IMR-90 (cell line): ENCODE data around the gene ABCC8.

Experiments
- BHLHE40 ChIP-seq: fragments of 150-350 bp; IDR thresholded peaks from 2 replicates; pipeline ENCODE4 v1.6.1; 2016; ENCODE audit warnings: mild to moderate bottlenecking, low read depth, low read length
- CTCF ChIP-seq: conservative IDR thresholded peaks from 2 replicates; pipeline ENCODE4 v1.5.1; 2012; ENCODE audit warnings: mild to moderate bottlenecking, low read depth, low read length, improper control_type of control experiment
- MXI1 ChIP-seq: IDR thresholded peaks from 2 replicates; pipeline ENCODE4 v1.6.1; 2012; ENCODE audit warnings: low read depth, mild to moderate bottlenecking, low read length, moderate library complexity, borderline replicate concordance
- POLR2A ChIP-seq: IDR thresholded peaks from 2 replicates; pipeline ENCODE4 v1.6.1; 2012; ENCODE audit warnings: mild to moderate bottlenecking, low read depth, low read length
- RAD21 ChIP-seq: IDR thresholded peaks from 2 replicates; pipeline ENCODE4 v1.6.1; 2012; ENCODE audit warnings: low read length, improper control_type of control experiment
- RCOR1 ChIP-seq: IDR thresholded peaks from 2 replicates; pipeline ENCODE4 v1.6.1; 2012; ENCODE audit warnings: mild to moderate bottlenecking, low read length, improper control_type of control experiment; ENCODE audit not compliant: insufficient replicate concordance
- RFX5 ChIP-seq: IDR thresholded peaks from 2 replicates; pipeline ENCODE4 v1.8.0; 2012; ENCODE audit warnings: low read depth, mild to moderate bottlenecking, low read length, moderate library complexity
- TF ChIP-seq, protein P1 (sequence below): fragments of 150-350 bp; IDR thresholded peaks from 2 replicates; pipeline ENCODE4 v1.6.1; 2016; ENCODE audit warnings: low read depth, mild to moderate bottlenecking, low read length, moderate library complexity, borderline replicate concordance

DNA sequence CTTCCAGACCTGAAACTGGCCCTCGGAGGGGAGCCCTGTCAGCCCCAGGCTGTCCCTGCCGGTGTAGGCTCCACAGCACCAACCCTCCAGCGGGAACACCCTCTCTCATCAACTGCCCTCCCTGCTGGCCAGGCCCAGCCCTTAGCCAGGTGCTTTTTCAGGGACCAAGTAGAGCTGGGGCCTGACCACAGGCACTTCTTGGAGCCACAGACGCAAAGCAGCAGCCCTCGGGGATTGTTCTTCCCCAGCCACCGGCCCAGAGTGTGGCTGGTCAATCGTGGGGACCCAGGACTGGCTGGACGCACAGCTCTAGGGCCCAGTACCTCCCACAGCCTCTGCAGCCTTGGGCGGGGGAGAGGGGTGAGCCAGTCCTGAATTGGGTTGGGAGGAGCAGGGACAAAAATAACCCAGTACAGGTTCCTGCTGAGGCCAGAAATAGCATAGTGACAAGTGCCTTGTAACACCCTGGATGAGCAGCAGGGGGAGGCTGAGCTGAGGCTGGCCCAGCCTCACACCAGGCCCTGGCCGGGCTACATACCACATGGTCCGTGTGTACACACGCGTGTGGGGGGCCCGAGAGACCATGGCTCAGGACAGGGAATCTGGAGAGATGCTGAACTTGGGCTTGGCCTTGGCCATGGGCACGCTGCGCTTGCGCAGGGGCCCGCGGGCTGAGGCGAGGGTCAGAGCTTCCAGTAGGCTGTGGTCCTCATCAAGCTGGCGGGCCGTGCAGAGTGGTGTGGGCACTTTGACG is 90.1 kb downstream of the ABCC8 start:
- TF ChIP-seq CTCF (peak; percentile 59), RFX5 (no peak), POLR2A (no peak), RAD21 (peak; percentile 49), BHLHE40 (no peak), MXI1 (no peak), RCOR1 (no peak)
- TF ChIP-seq, protein P1, sequence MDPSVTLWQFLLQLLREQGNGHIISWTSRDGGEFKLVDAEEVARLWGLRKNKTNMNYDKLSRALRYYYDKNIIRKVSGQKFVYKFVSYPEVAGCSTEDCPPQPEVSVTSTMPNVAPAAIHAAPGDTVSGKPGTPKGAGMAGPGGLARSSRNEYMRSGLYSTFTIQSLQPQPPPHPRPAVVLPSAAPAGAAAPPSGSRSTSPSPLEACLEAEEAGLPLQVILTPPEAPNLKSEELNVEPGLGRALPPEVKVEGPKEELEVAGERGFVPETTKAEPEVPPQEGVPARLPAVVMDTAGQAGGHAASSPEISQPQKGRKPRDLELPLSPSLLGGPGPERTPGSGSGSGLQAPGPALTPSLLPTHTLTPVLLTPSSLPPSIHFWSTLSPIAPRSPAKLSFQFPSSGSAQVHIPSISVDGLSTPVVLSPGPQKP, result no peak
